Stimulated activated CD8-positive, alpha-beta memory T cell treated with anti-CD3 and anti-CD28 coated beads, Interleukin-7, amount 100 ng/mL, for 4 hours (primary cell): ENCODE results near the gene PRKG1.
"Not testable (repeated sequence)": the region's sequence is repeated elsewhere in the genome, so short reads cannot be mapped to it uniquely, and the experiment has no call there.

ENCODE experiments used
- DNase-seq, 2 donors: peaks; one replicate each; pipeline ENCODE4 v3.0.0-alpha.2; 2020; ENCODE audit warnings: low read depth in 2 of 2

Gene PRKG1

DNA sequence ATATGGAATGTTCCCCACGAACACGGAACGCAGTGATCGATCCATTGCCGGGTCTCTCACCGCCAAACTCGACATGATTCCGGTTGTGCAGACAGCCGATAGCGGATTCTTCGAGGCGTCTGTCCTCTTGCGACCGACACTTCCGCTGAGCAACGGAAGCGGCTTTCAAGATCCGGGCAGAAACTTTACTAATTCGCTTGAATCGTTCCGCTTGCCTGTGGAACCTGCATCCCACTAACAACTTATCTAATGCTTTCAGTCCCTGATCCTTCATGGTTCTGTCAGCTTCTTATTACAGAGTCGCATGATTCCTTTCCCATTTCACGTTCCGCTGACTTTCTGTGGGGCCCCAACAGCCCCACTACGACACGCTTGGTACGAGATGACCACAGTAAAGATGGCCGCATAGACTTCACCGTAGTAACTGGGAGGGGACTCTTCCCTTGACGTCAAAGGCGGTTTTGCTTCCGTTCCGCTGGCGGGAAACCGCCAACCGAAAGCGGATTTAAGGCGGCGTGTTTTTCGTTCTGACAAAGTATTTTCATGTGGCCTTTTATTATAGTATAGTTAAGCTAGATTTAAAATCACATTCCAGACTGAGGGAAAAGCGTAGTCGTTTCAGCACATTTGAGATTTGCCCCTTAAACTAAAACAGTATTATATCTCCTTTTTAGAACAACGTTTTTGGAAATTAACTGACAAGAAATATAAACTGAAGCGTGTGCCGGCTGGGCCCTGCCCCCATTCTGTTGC is 625.4 kb downstream of the PRKG1 start, which contains the start of gene CSTF2T:
TSS of gene CSTF2T (minus strand) at position 121 of the 753 bp plus-strand sequence. CDS start at position 75, 46 bp downstream.
- peak; percentile 86 to 92 for DNase-seq

- no peak for DNase-seq
These were observed 626.0 kb downstream of the PRKG1 start for GRCh38 chr10:51700228-51700817.

DNA sequence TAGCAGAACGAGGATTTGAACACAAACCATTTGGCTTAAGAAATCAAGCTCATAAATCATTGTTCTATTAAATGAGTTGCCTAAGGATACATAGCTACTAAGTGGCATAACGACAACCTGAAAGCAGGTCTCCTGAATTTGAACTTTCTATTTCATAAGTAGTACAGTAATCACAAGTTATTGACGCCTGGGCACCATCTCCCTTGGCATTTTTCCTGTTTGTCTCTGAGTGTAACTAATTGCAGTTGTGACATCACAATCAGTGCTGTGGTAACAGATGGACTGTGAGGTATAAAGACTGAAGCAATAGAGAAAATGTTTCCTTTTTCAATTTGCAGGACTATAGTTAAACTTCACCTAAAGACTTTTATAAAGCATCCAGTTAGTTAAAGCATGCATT is 631.5 kb downstream of the PRKG1 start:
- DNase-seq = no peak

- no peak for DNase-seq
These were observed 631.9 kb downstream of the PRKG1 start for GRCh38 chr10:51706225-51706624.

DNA sequence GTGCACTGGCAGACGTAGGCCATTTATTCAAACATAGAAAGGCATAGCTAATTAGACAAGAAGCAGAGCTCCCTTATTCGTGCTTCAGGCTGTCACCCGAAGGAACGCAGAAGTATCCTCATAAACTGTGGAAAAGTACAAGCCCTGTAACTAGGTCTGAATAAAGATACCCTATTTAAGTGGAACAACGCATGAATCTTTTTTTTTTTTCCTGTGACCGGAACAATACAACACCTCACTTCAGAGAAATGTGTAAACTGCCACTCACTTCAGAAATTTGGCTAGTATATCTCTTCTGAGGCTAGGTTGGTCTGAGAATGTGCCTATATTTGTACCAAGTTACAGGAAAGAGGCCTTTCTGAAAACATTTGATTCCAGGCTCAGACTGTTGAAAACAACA is 633.1 kb downstream of the PRKG1 start:
- no peak for DNase-seq

GRCh38 chr10:51707821-51708424 is 633.6 kb downstream of the PRKG1 start:
- no peak for DNase-seq

DNA sequence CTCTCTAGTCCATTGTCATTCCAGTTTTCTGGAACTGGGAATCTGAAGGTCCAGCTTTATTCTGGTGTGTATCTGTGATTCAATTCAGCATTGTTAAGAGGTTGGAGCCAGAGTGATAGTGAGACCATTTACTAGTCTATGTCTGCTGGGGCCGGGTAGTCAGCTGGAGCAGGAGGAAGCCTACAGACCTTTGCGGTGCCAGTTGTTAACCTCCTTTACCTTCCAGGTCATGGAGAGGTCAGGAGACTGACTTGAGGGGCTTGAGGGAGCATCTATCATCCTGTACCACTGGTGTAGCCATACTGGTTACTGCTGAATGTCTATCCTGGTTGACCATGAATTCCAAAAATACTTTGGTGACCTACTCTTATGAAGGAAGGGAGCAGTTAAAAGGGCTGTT is 634.3 kb downstream of the PRKG1 start:
- no peak for DNase-seq

DNA sequence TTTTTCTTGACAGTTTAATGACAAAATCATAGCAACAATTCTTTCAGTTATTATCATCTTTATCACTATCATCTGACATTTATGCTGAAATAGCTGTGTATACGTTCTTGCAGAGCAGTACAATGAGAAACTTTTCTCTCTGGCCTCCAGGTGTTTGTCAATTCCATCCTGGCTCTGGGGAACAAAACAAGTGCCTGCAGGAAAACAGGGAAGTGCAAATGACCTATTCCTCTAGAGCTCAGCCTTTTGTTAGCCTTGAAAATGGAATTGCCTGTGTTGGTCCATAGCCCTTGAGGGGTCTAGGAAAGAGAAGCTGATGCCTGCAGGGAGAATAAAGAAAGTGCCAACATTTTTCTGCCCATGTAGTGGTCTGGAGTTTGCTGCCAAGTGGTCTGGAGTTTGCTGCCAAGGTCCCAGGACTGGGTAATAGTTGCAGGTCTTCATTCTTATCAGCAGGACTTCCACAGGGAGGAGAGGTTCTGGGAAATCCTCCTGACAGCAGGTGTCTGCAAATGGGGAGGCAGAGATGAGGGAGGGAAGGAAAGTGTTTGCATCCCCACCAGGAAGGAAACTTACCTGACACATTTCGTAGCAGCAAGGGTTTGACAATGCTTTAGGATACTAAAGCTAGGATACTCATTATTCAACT is 635.2 kb downstream of the PRKG1 start:
- DNase-seq = no peak

GRCh38 chr10:51711519-51711891 is 637.2 kb downstream of the PRKG1 start:
- DNase-seq = no peak

DNA sequence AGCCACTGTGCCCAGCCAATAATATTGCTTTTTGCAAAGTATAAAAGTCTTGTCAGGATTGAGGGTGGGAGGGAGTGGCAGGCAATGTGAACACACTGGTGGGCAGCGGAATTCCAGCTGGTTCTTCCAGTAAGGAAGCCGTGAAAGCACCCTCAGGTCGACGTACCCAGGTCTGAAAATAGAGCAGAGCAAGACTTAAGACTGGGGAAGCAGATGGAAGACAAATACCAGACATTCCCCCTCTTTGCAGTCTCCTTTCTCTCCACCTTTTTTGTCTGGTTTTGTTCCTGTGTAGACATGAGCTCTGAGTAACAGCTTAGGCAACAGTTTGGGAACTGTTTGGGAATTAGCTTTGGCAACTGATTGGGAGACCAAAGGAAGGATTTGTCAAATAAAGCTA is 642.7 kb downstream of the PRKG1 start:
- no peak for DNase-seq

DNA sequence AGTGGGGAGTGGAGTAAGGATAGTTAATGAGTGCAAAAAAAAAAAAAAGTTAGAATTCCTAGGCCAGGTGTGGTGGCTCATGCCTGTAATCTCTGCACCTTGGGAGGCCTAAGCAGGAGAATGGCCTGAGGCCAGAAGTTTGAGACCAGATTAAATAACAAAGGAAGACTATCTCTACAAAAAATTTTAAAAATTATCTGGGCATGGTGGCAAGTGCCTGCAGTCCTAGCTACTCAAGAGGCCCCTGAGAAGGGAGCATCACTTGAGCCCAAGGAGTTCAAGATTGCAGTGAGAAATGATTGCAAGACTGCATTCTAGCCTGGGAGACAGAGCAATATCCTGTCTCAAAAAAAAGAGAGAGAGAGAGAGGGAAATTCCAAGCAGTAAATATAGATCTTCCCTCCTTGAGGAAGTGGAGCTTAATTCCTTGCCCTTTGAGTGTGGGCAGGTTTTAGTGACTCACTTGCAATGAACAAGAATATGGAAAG is 644.6 kb downstream of the PRKG1 start:
- no peak for DNase-seq

- DNase-seq = no peak
These were observed 649.8 kb downstream of the PRKG1 start for GRCh38 chr10:51724038-51724437.

- DNase-seq = no peak
These were observed 655.7 kb downstream of the PRKG1 start for GRCh38 chr10:51729822-51730555.

- DNase-seq = no peak
These were observed 658.8 kb downstream of the PRKG1 start for GRCh38 chr10:51733057-51733456.

- DNase-seq = no peak
These were observed 668.9 kb downstream of the PRKG1 start for GRCh38 chr10:51743146-51743545.

DNA sequence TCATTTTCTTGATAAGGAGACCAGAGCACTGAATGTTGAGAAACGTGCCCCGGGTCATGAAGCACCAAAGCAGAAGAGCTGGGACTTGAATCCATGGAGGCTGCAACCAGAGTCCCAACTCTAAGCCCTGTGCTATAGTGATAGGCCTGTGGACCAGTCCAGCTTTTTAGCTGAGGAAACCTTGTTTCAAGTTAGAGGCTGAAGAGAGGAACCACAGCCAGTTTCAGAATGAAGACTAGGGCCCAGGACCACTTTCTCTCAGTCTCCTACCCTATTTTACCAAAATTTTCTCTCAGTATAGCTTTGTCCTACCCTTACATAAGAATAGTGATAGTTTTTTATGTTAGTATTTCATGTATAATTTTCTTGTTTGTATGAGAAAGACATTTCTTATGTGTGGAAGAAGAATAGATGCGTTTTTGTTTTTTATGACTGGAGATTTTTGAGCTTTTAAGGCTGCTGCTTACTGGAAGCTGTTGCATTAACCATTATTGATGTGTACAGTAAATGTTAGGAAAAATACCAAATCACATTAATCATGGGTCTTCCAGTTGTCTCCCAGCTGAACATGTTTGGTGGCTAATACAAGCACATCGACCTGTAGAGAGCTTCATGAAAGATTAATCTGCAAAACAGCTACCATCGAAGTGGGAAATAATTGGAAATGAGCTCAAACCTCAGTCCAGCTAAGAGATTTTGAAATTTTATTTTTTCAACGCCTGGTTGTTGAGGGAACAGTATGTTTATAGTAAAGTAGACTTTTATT is 670.1 kb downstream of the PRKG1 start:
- DNase-seq = no peak

DNA sequence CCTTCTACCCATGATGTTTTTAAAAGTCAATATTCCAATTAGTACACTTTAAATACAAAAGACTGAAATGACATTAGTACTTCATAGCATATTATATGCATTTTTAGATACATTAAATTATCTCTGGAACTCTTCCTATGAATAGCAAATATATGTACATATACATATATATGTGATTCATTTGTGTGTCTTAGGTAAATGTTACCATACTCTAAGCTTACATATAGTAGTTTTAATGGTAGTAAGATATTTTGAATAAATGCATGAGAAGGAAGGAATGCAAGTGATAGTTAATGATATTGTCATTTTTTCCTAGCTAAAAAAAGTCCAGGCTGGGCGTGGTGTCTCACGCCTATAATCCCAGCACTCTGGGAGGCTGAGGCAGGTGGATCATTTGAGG is 671.1 kb downstream of the PRKG1 start:
- DNase-seq = no peak

DNA sequence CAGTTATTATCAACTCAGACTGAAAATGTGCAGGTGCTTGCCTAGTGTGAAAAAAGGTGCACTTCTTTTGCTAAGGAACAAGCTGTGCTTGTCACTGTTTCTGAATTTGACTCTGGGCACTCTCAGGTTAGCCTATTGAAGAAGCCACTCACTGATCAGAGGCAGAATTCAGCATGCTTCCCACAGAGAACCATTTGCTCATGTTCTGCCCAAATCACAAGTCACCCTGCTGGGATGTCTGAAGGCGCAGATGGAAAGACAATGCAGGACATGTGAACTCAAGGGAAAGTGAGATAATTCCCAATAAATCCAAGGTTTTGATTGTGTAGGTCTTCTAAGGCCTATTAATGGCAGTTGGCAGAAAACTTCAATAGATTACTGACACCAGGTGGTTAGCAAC is 672.9 kb downstream of the PRKG1 start:
- DNase-seq = no peak

DNA sequence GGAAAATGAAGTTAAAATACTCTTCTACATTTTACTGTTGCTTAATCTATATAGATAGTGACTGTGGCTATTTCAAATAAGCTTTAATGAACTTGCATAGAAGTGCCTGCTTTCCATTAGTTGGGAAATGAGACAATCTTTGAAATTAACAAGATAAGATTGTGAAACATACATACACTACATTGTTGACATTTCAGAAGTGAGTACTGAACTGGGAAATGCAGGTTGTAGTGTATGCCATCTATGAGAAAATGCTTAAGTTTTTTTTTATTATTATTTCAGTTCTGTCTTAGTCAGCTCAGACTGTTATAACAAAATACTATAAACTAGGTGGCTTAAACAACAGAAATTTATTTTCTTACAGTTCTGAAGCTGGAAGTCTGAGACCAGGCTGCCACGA is 674.7 kb downstream of the PRKG1 start:
- DNase-seq = no peak

- DNase-seq = no peak
These were observed 684.1 kb downstream of the PRKG1 start for GRCh38 chr10:51758366-51758765.

GRCh38 chr10:51758838-51759237 is 684.6 kb downstream of the PRKG1 start:
- DNase-seq = not testable (repeated sequence)
